ENCODE results near the gene TEN1. TPM values are rescaled to one million over a fixed set of nuclear protein-coding genes. Genes with fewer than 3 reads are reported as not detected.

Gene TEN1
- total and polyA plus RNA-seq, 5 donors from 2014 or later: 17.3 to 26.1 (median 21.2) TPM

DNA sequence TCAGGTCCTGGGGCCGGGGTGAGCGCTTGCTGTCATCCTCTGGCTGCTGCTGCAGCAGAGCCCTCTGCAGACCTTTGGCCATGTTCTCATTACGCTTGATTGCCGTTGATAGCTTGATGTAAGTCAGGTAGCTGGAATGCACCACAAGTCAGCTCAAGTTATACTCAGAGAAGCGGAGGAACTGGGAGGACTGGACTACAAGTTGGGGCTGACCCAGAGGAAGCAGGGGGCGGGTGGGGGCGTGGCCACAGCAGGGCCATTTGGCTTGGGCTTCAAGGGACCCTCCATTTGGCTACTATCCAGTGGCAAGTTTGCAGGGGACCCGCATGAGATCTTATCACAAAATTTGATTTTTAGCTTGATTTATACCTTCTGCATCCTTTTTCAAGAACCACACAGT lies 67.0 kb downstream of the TEN1 start:
- no peak overlapping the region for H3K27ac Mint-ChIP-seq
- peaks cover 0 to 25% (median 13%) of the 10 kb centered on the region in 4 donors for H3K4me1 Mint-ChIP-seq

DNA sequence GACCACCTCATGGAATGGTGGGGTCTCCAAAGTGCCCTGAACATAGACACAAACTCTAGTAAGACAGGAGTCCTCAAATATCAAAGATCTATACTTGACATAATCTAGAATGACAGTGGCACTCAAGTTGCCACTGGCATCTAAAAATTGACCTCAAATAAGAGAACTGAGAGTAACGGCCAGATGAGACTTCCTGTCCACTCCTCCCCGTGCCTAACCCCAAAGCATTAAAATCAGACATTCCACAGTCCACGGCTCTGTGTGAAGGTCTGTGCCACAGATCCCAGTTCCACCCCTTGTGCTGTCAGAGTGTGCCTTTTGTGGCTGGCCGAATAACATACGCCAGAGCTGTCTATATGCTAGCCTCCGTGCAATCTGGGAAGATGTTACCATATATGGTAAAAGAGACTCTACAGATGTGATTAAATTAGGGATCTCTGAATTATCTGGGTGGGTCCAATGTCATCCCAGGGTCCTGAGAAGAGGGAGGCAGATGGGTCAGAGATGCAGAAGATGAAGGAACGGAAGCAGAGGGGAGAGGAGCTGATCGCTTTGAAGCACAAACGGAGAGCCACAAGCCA lies 69.1 kb downstream of the TEN1 start:
- Mint-ChIP-seq H3K4me3 (peak overlapping the region in 1 of 4 donors; percentile 59), H3K27ac (peak overlapping the region; percentile 1 to 80 (median 1)), H3K9me3 (no peaks in the 10 kb centered on the region), H3K36me3 (peaks cover 56% of the 10 kb centered on the region), H3K4me1 (peaks cover 0 to 28% (median 15%) of the 10 kb centered on the region in 4 donors), H3K27me3 (no peaks in the 10 kb centered on the region)
- peaks cover 93% of the 10 kb centered on the region for H3K36me3 ChIP-seq (ENCODE audit: control insufficient read depth, insufficient read depth, low read length)
- H3K27ac ChIP-seq (ENCODE audit: insufficient read depth, low read length, poor library complexity, severe bottlenecking): no peak overlapping the region
- no peaks in the 10 kb centered on the region for H3K27me3 ChIP-seq (ENCODE audit: control insufficient read depth, insufficient read depth, low read length)
- no peak for ATAC-seq (ENCODE audit: low read depth in 2 of 2)
- no peak overlapping the region for H3K4me3 ChIP-seq (ENCODE audit: low read depth, low read length)
- no peaks in the 10 kb centered on the region for H3K9me3 ChIP-seq (ENCODE audit: control insufficient read depth in 2 of 2, low read length in 2 of 2)
- peaks cover 4% of the 10 kb centered on the region for H3K4me1 ChIP-seq (ENCODE audit: control insufficient read depth, insufficient read depth, low read length, poor library complexity, severe bottlenecking)
- DNase-seq: no peak

More for the DNA sequence above, 67.0 kb downstream of the TEN1 start:
- no peak overlapping the region for H3K27ac ChIP-seq (ENCODE audit: insufficient read depth, low read length, poor library complexity, severe bottlenecking)
- DNase-seq (no peak), ATAC-seq (ENCODE audit: low read depth in 2 of 2) (no peak)
- Mint-ChIP-seq H3K36me3 (peaks cover 52% of the 10 kb centered on the region), H3K27me3 (no peaks in the 10 kb centered on the region), H3K4me3 (no peak overlapping the region), H3K9me3 (no peaks in the 10 kb centered on the region)
- peaks cover 96% of the 10 kb centered on the region for H3K36me3 ChIP-seq (ENCODE audit: control insufficient read depth, insufficient read depth, low read length)
- H3K27me3 ChIP-seq (ENCODE audit: control insufficient read depth, insufficient read depth, low read length): no peaks in the 10 kb centered on the region
- H3K9me3 ChIP-seq (ENCODE audit: control insufficient read depth in 2 of 2, low read length in 2 of 2): no peaks in the 10 kb centered on the region
- peaks cover 4% of the 10 kb centered on the region for H3K4me1 ChIP-seq (ENCODE audit: control insufficient read depth, insufficient read depth, low read length, poor library complexity, severe bottlenecking)
- H3K4me3 ChIP-seq (ENCODE audit: low read depth, low read length): no peak overlapping the region

DNA sequence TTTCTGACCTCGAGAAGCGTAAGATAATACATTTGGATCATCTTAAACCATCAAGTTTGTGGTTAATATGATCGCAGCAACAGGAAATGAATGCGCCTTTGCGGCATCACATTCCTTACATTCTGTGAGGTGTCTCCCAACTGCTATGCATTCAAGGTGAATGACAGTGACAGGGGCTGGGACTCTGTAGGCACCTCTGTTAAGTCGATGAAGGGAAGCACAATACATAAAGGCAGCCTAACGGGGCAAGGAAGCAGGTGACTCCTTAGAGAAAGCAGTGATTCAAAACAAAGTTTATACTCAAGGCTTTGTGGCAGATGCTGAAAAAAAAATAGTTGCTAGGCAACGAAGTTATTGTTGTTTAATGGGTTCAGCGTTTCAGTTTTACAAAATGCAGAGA lies 69.7 kb downstream of the TEN1 start:
- H3K4me1 Mint-ChIP-seq: peaks cover 0 to 28% (median 15%) of the 10 kb centered on the region in 4 donors
- ATAC-seq (ENCODE audit: low read depth in 2 of 2) (peak; percentile 50 to 56), DNase-seq (peak in 1 of 3 donors; percentile 47)
- H3K27ac Mint-ChIP-seq: peak overlapping the region in 2 of 3 donors; percentile 80
- H3K4me3 Mint-ChIP-seq: no peak overlapping the region
- H3K36me3 ChIP-seq (ENCODE audit: control insufficient read depth, insufficient read depth, low read length): peaks cover 90% of the 10 kb centered on the region
- H3K4me1 ChIP-seq (ENCODE audit: control insufficient read depth, insufficient read depth, low read length, poor library complexity, severe bottlenecking): peaks cover 4% of the 10 kb centered on the region
- H3K27me3 ChIP-seq (ENCODE audit: control insufficient read depth, insufficient read depth, low read length): no peaks in the 10 kb centered on the region
- peak overlapping the region; percentile 64 for H3K27ac ChIP-seq (ENCODE audit: insufficient read depth, low read length, poor library complexity, severe bottlenecking)
- peaks cover 54% of the 10 kb centered on the region for H3K36me3 Mint-ChIP-seq
- no peaks in the 10 kb centered on the region for H3K9me3 Mint-ChIP-seq
- H3K4me3 ChIP-seq (ENCODE audit: low read depth, low read length): no peak overlapping the region
- H3K9me3 ChIP-seq (ENCODE audit: control insufficient read depth in 2 of 2, low read length in 2 of 2): no peaks in the 10 kb centered on the region
- no peaks in the 10 kb centered on the region for H3K27me3 Mint-ChIP-seq

DNA sequence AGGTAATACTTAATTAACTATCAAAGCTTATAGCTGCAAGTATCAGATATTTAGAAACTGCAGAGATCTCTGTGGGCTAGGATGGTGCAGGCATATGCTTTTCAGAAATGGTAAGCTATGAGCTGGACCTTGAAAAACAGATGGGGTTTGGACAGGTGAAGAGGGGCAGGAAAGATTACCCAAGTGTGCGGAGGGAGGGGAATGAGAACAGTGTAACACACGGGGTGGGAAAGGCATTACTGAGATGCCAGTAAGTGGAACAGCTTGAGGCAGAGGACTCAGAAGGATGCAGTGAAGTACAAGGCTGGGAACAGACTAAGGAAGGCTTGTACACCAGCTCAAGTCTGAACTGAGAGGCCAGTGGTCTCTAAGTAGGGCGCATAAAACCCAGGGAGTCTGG lies 70.2 kb downstream of the TEN1 start:
- no peak overlapping the region for H3K4me3 ChIP-seq (ENCODE audit: low read depth, low read length)
- Mint-ChIP-seq H3K27ac (peak overlapping the region; percentile 27 to 80 (median 80)), H3K4me1 (peaks cover 0 to 29% (median 15%) of the 10 kb centered on the region in 4 donors), H3K36me3 (peaks cover 53% of the 10 kb centered on the region), H3K27me3 (no peaks in the 10 kb centered on the region), H3K4me3 (no peak overlapping the region), H3K9me3 (no peaks in the 10 kb centered on the region)
- H3K9me3 ChIP-seq (ENCODE audit: control insufficient read depth in 2 of 2, low read length in 2 of 2): no peaks in the 10 kb centered on the region
- peak overlapping the region; percentile 64 for H3K27ac ChIP-seq (ENCODE audit: insufficient read depth, low read length, poor library complexity, severe bottlenecking)
- H3K27me3 ChIP-seq (ENCODE audit: control insufficient read depth, insufficient read depth, low read length): no peaks in the 10 kb centered on the region
- peaks cover 90% of the 10 kb centered on the region for H3K36me3 ChIP-seq (ENCODE audit: control insufficient read depth, insufficient read depth, low read length)
- H3K4me1 ChIP-seq (ENCODE audit: control insufficient read depth, insufficient read depth, low read length, poor library complexity, severe bottlenecking): peaks cover 4% of the 10 kb centered on the region
- no peak for DNase-seq
- ATAC-seq (ENCODE audit: low read depth in 2 of 2): no peak

DNA sequence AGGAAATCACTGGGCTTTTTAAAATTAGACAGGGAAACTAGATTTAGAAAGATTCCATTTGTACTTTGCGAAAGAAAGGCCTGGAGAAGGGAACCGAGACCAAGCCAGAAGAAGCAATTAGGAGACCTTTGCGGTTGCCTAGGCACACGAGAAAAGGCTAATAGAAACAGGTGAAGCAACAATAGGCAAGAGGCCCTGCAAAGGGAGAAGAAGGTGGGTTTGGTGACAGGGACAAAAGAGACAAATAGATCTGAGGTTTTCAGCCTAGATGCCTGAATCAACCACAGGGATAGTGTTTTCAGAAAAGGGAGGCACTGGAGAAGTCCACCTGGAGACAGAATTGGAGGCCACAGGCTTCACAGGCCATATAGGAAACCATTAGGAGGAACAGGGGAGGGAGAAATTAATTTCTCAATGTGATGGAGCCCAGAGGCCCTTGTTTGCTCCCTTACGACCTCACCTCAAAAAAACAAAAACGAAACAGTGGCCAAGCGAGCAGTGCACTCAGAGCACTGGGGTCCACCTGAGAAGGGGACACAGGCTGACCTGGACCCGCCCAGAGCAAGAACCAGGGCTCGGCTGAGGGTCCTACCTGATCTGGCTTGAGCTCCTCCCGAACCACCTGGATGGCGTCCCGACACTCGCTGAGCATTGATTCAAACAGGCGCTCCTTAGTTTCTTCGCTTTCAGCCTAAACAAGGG lies 70.9 kb downstream of the TEN1 start:
- Mint-ChIP-seq H3K36me3 (peaks cover 48% of the 10 kb centered on the region), H3K4me3 (no peak overlapping the region), H3K4me1 (peaks cover 0 to 29% (median 15%) of the 10 kb centered on the region in 4 donors), H3K27me3 (no peaks in the 10 kb centered on the region), H3K27ac (peak overlapping the region; percentile 34 to 80 (median 55)), H3K9me3 (no peaks in the 10 kb centered on the region)
- ATAC-seq (ENCODE audit: low read depth in 2 of 2) (no peak), DNase-seq (no peak)
- H3K4me1 ChIP-seq (ENCODE audit: control insufficient read depth, insufficient read depth, low read length, poor library complexity, severe bottlenecking): peaks cover 4% of the 10 kb centered on the region
- no peak overlapping the region for H3K27ac ChIP-seq (ENCODE audit: insufficient read depth, low read length, poor library complexity, severe bottlenecking)
- H3K27me3 ChIP-seq (ENCODE audit: control insufficient read depth, insufficient read depth, low read length): no peaks in the 10 kb centered on the region
- H3K4me3 ChIP-seq (ENCODE audit: low read depth, low read length): no peak overlapping the region
- no peaks in the 10 kb centered on the region for H3K9me3 ChIP-seq (ENCODE audit: control insufficient read depth in 2 of 2, low read length in 2 of 2)
- H3K36me3 ChIP-seq (ENCODE audit: control insufficient read depth, insufficient read depth, low read length): peaks cover 90% of the 10 kb centered on the region

Other genes with a start within 250 kb of the TEN1 start
- gene GALK1, start 214.0 kb upstream of the TEN1 start, total RNA-seq: 9.1 TPM
- 10 to 100 TPM; 18.7 to 24.3 (median 21.9) TPM for gene GALK1, start 214.0 kb upstream of the TEN1 start, polyA plus RNA-seq
- 33.9 TPM for gene UNK, start 194.4 kb upstream of the TEN1 start, total RNA-seq
- gene UNK, start 194.4 kb upstream of the TEN1 start, polyA plus RNA-seq: 10 to 100 TPM; 15.3 to 24.5 (median 23.0) TPM
- gene UNC13D, start 134.8 kb upstream of the TEN1 start, total RNA-seq: 149 TPM
- gene UNC13D, start 134.8 kb upstream of the TEN1 start, polyA plus RNA-seq: 10 to 100 TPM; 41.6 to 51.7 (median 45.0) TPM
- gene WBP2, start 123.9 kb upstream of the TEN1 start, total RNA-seq: 118 TPM
- gene WBP2, start 123.9 kb upstream of the TEN1 start, polyA plus RNA-seq: 100 to 1,000 TPM in 1 of 4 donors, 10 to 100 TPM in 3; 77.7 to 112 (median 91.2) TPM
- gene TRIM47, start 100.7 kb upstream of the TEN1 start, total RNA-seq: 3.6 TPM
- 10 to 100 TPM in 3 of 4 donors, 1 to 10 TPM in 1; 8.7 to 16.6 (median 15.8) TPM for gene TRIM47, start 100.7 kb upstream of the TEN1 start, polyA plus RNA-seq
- gene TRIM65, start 82.3 kb upstream of the TEN1 start, total RNA-seq: 18.7 TPM
- gene TRIM65, start 82.3 kb upstream of the TEN1 start, polyA plus RNA-seq: 10 to 100 TPM; 16.9 to 24.3 (median 20.1) TPM
- gene MRPL38, start 74.4 kb upstream of the TEN1 start, total RNA-seq: 118 TPM
- gene MRPL38, start 74.4 kb upstream of the TEN1 start, polyA plus RNA-seq: 10 to 100 TPM; 58.0 to 68.8 (median 64.8) TPM
- gene FBF1, start 38.2 kb upstream of the TEN1 start, total RNA-seq: 15.5 TPM
- gene FBF1, start 38.2 kb upstream of the TEN1 start, polyA plus RNA-seq: 1 to 10 TPM; 1.7 to 3.6 (median 2.3) TPM
- gene ACOX1, start 74 bp upstream of the TEN1 start, total RNA-seq: 25.6 TPM
- gene ACOX1, start 74 bp upstream of the TEN1 start, polyA plus RNA-seq: 10 to 100 TPM; 15.0 to 24.3 (median 18.9) TPM
- 11.6 TPM for gene CDK3, start 21.6 kb downstream of the TEN1 start, total RNA-seq
- 1 to 10 TPM in 1 of 4 donors, under 1 TPM in 3; 0.17 to 1.0 (median 0.50) TPM for gene CDK3, start 21.6 kb downstream of the TEN1 start, polyA plus RNA-seq
- 0.15 TPM for gene EVPL, start 48.1 kb downstream of the TEN1 start, total RNA-seq
- gene EVPL, start 48.1 kb downstream of the TEN1 start, polyA plus RNA-seq: under 1 TPM in 1 of 4 donors, not detected in 3; 0.05 TPM
- gene SRP68, start 93.3 kb downstream of the TEN1 start, total RNA-seq: 68.8 TPM
- 10 to 100 TPM; 71.6 to 81.0 (median 74.5) TPM for gene SRP68, start 93.3 kb downstream of the TEN1 start, polyA plus RNA-seq
- 0.86 TPM for gene GALR2, start 95.5 kb downstream of the TEN1 start, total RNA-seq
- gene GALR2, start 95.5 kb downstream of the TEN1 start, polyA plus RNA-seq: under 1 TPM in 2 of 4 donors, not detected in 2; 0.41 to 0.62 TPM
- 0.42 TPM for gene ZACN, start 99.9 kb downstream of the TEN1 start, total RNA-seq
- gene ZACN, start 99.9 kb downstream of the TEN1 start, polyA plus RNA-seq: 1 to 10 TPM in 1 of 4 donors, under 1 TPM in 3; 0.24 to 2.0 (median 0.62) TPM
- gene EXOC7, start 124.5 kb downstream of the TEN1 start, total RNA-seq: 105 TPM
- gene EXOC7, start 124.5 kb downstream of the TEN1 start, polyA plus RNA-seq: 10 to 100 TPM; 41.3 to 47.6 (median 45.0) TPM
- gene FOXJ1, start 162.0 kb downstream of the TEN1 start, total RNA-seq: 1.0 TPM
- under 1 TPM in 2 of 4 donors, not detected in 2; 0.14 to 0.24 TPM for gene FOXJ1, start 162.0 kb downstream of the TEN1 start, polyA plus RNA-seq